Lung (tissue), 12 donors: ENCODE data around the gene MTMR4. TPM values are rescaled to one million over a fixed set of nuclear protein-coding genes. Genes with fewer than 3 reads are reported as not detected.

ENCODE experiments used
- ATAC-seq: fragments of 200-7000 bp; cut with Tn5 transposase; one replicate; pipeline ENCODE4 v1.9.1; 2020; ENCODE audit warnings: moderate number of reproducible peaks; ENCODE audit not compliant: insufficient read depth, low FRiP score
- DNase-seq, 3 donors: peaks; one replicate each; pipeline ENCODE4 v3.0.0-alpha.2; 2013 to 2017
- H3K27ac ChIP-seq, 2 donors: one replicate each; pipeline ENCODE4 v1.5.1; 2013; ENCODE audit warnings: mild to moderate bottlenecking in 2 of 2, moderate library complexity in 2 of 2, control low read depth in 1 of 2, inconsistent platforms in 1 of 2, low read depth in 1 of 2, low read length in 1 of 2
- H3K27me3 ChIP-seq, 3 donors: one replicate each; pipeline ENCODE4 v1.5.1; 2013; ENCODE audit warnings: low read length in 2 of 3; ENCODE audit not compliant: control insufficient read depth in 3 of 3, insufficient read depth in 3 of 3
- H3K36me3 ChIP-seq, 4 donors: one replicate each; pipeline ENCODE4 v1.5.1; 2013; ENCODE audit warnings: low read length in 4 of 4, mild to moderate bottlenecking in 1 of 4, moderate library complexity in 1 of 4; ENCODE audit not compliant: control insufficient read depth in 4 of 4, insufficient read depth in 4 of 4
- H3K4me1 ChIP-seq, 5 donors: one replicate each; pipeline ENCODE4 v1.5.1; 2013; ENCODE audit warnings: low read length in 5 of 5, mild to moderate bottlenecking in 2 of 5, moderate library complexity in 1 of 5; ENCODE audit not compliant: control insufficient read depth in 5 of 5, insufficient read depth in 5 of 5
- H3K4me3 ChIP-seq: one replicate; pipeline ENCODE4 v1.5.1; 2013; ENCODE audit warnings: mild to moderate bottlenecking, control low read depth, moderate library complexity
- H3K9ac ChIP-seq, 2 donors: one replicate each; pipeline ENCODE4 v1.5.1; 2013; ENCODE audit warnings: low read length in 2 of 2, control low read depth in 1 of 2; ENCODE audit not compliant: insufficient read depth in 1 of 2
- H3K9me3 ChIP-seq, 4 donors: one replicate each; pipeline ENCODE4 v1.5.1; 2013; ENCODE audit warnings: low read length in 3 of 4, mild to moderate bottlenecking in 1 of 4, moderate library complexity in 1 of 4; ENCODE audit not compliant: control insufficient read depth in 4 of 4, insufficient read depth in 3 of 4
- WGBS, 2 donors: extraction: QIAGEN DNeasy Blood & Tissue Kit; methylation state at CpG; one replicate each; pipeline ENCODE4 v1.1.7; 2013; 5-methylcytosine and 5-hydroxymethylcytosine counted together
- polyA plus RNA-seq, 2 donors: library from polyadenylated mRNA; stranded (reverse); fragments of 200-250 nt; gene quantifications; one replicate each; pipeline ENCODE4 v1.2.1, GENCODE V29; 2013
- total RNA-seq, 2 donors: library from RNA; depleted of rRNA in 1 of 2; stranded (reverse); fragments of >200 nt in 1 of 2; gene quantifications; one replicate each; pipeline ENCODE4 v1.2.1, GENCODE V29; 2014 to 2021
- TF ChIP-seq, protein P1 (sequence below): IDR thresholded peaks from 2 replicates; pipeline ENCODE4 v1.5.1; 2012; ENCODE audit warnings: mild to moderate bottlenecking; ENCODE audit errors: control extremely low read depth, extremely low read depth
- donor health status: control.
- donor health status: control.
- donor health status: Bipolar disorder and iron deficiency.
- donor health status: healthy.
- donor health status: DM: yes; HTN: yes; CAD: no.

MTMR4 gene
- total and polyA plus RNA-seq, 4 donors, result 12.9 to 46.1 (median 31.2) TPM

DNA sequence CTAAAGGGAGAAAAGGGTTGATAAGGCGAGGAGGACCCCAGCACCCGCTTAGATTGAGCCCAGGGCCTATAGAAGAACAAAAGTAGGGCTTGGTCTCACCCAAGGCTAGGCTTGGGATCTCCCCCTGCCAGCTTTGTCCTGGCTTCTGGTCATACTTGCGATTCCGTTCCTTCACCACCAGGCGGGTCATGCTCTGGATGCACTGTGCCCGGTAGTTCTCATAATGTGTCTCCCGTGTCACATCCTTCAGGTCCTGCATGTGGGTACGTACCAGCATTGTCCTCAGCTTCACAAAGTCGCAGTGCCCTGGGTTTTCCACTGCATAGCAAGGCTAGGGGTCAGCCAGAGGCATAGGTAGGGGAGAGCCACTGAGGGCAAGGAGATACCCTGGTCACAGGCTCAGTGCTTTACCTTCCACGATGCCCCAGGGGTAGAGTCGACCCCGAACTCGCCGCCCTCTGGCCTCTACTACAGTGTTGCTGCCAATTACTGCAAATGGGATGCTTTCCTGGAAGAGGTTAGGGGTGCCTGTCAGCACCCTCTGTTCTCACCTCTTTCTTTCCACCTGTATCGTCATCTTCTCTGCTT is 6.5 kb upstream of the MTMR4 start:
- 76 to 77% methylated on average over 15 of the region's 15 CpGs for WGBS, 2 donors
- no peak for DNase-seq
- no peak overlapping the region for H3K27ac ChIP-seq
- no peaks in the 10 kb centered on the region for H3K27me3 ChIP-seq
- TF ChIP-seq, protein P1, sequence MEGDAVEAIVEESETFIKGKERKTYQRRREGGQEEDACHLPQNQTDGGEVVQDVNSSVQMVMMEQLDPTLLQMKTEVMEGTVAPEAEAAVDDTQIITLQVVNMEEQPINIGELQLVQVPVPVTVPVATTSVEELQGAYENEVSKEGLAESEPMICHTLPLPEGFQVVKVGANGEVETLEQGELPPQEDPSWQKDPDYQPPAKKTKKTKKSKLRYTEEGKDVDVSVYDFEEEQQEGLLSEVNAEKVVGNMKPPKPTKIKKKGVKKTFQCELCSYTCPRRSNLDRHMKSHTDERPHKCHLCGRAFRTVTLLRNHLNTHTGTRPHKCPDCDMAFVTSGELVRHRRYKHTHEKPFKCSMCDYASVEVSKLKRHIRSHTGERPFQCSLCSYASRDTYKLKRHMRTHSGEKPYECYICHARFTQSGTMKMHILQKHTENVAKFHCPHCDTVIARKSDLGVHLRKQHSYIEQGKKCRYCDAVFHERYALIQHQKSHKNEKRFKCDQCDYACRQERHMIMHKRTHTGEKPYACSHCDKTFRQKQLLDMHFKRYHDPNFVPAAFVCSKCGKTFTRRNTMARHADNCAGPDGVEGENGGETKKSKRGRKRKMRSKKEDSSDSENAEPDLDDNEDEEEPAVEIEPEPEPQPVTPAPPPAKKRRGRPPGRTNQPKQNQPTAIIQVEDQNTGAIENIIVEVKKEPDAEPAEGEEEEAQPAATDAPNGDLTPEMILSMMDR, result no peak
- H3K36me3 ChIP-seq, result peaks cover 0 to 4% (median 2%) of the 10 kb centered on the region in 4 donors
- H3K4me1 ChIP-seq, result peaks cover 0 to 29% (median 13%) of the 10 kb centered on the region in 5 donors
- H3K9me3 ChIP-seq, result no peaks in the 10 kb centered on the region
- no peak for ATAC-seq
- no peak overlapping the region for H3K4me3 ChIP-seq
- no peak overlapping the region for H3K9ac ChIP-seq

DNA sequence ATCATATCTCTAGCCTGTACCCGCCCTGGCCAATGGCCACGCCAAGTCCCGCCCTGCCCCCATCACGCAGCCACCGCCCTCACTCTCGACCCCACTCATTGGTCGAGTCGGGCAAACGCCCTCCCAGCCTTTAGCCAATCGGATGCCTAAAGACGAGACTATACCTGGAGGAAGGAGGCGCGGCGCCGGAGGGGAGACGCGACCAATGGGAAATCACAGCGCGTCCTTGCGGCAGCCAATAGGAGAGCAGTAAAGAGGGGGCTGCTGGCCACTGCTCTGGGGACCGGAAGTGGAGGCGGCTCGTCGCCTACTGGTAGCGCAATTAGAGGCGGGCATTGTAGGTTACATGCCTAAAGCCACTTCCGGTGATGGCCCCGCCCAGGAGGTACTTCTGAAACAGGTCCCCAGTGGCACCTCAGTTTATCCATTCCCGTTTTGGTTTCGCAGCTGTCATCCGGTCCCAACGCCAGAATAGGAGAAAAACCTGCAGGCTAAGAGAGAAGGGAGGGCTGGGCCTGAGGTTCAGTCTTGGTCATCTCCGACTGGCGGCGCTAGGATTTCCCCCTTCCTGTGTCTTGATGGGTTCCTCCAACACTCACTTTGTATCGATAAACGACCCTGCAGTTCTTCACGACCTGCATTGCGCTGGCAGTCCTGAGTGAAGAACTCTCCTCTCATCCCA is 3.6 kb upstream of the MTMR4 start:
- TF ChIP-seq, protein P1, result no peak
- peak overlapping the region; percentile 91 to 95 for H3K27ac ChIP-seq
- H3K9me3 ChIP-seq, result no peaks in the 10 kb centered on the region
- DNase-seq, result peak; percentile 100
- WGBS, 2 donors, result 0% methylated on average over 38 to 39 of the region's 39 CpGs
- peaks cover 0 to 4% (median 3%) of the 10 kb centered on the region in 4 donors for H3K36me3 ChIP-seq
- peaks cover 0 to 37% (median 13%) of the 10 kb centered on the region in 5 donors for H3K4me1 ChIP-seq
- peak; percentile 88 for ATAC-seq
- H3K9ac ChIP-seq, result peak overlapping the region in 1 of 2 donors; percentile 85
- H3K27me3 ChIP-seq, result no peaks in the 10 kb centered on the region
- peak overlapping the region; percentile 53 for H3K4me3 ChIP-seq

- Histone ChIP-seq H3K9me3 (no peaks in the 10 kb centered on the region), H3K9ac (peak overlapping the region; percentile 59 to 85), H3K4me1 (peaks cover 0 to 41% (median 13%) of the 10 kb centered on the region in 5 donors), H3K27me3 (no peaks in the 10 kb centered on the region), H3K27ac (peak overlapping the region; percentile 91 to 92), H3K36me3 (peaks cover 0 to 7% (median 6%) of the 10 kb centered on the region in 4 donors), H3K4me3 (peak overlapping the region; percentile 63)
- DNase-seq (no peak), ATAC-seq (no peak)
- WGBS, 2 donors, result 1 to 2% methylated on average over 19 to 27 of the region's 27 CpGs
- TF ChIP-seq, protein P1, result no peak
These were observed 3.0 kb upstream of the MTMR4 start for GRCh38 chr17:58517378-58517927.
